Activated T-helper 9 cell treated with anti-CD3 and anti-CD28 coated beads, Interleukin-2, amount 50 U/mL, for 16 hours (primary cell): Measurements from ENCODE around the gene PIK3R4.
A peak's percentile ranks its signal among the peaks of the same experiment; 100 is the strongest.

ENCODE experiments used
- DNase-seq: peaks from one replicate; pipeline ENCODE4 v3.0.0-alpha.2; 2020; ENCODE audit warnings: low read depth

The PIK3R4 gene

GRCh38 chr3:130746246-130747039 is at the start of gene PIK3R4:
Gene PIK3R4, minus strand, starts transcription at chr3:130746829. Its CDS starts 1,611 bp downstream, at chr3:130745218.
- peak; percentile 89 for DNase-seq

- no peak for DNase-seq
These were observed 48.8 kb upstream of the PIK3R4 start for GRCh38 chr3:130795396-130795795.

- DNase-seq: no peak
These were observed 45.6 kb upstream of the PIK3R4 start for GRCh38 chr3:130792246-130792645.

- no peak for DNase-seq
These were observed 43.2 kb upstream of the PIK3R4 start for GRCh38 chr3:130789782-130790322.

- no peak for DNase-seq
These were observed 40.9 kb upstream of the PIK3R4 start for GRCh38 chr3:130787422-130788068.

- DNase-seq: no peak
These were observed 39.7 kb upstream of the PIK3R4 start for GRCh38 chr3:130786306-130786705.

GRCh38 chr3:130783629-130784028 is 37.0 kb upstream of the PIK3R4 start:
- no peak for DNase-seq

GRCh38 chr3:130779486-130779885 is 32.9 kb upstream of the PIK3R4 start:
- no peak for DNase-seq

- DNase-seq: no peak
These were observed 32.4 kb upstream of the PIK3R4 start for GRCh38 chr3:130779031-130779430.

- no peak for DNase-seq
These were observed 26.7 kb upstream of the PIK3R4 start for GRCh38 chr3:130773366-130773765.

- DNase-seq: no peak
These were observed 25.5 kb upstream of the PIK3R4 start for GRCh38 chr3:130772129-130772528.

- no peak for DNase-seq
These were observed 24.0 kb upstream of the PIK3R4 start for GRCh38 chr3:130770644-130771043.

GRCh38 chr3:130761730-130762311 is 15.2 kb upstream of the PIK3R4 start:
- no peak for DNase-seq

GRCh38 chr3:130760922-130761321 is 14.3 kb upstream of the PIK3R4 start:
- no peak for DNase-seq

- peak; percentile 10 for DNase-seq
These were observed 13.2 kb upstream of the PIK3R4 start for GRCh38 chr3:130759692-130760338.

- DNase-seq: no peak
These were observed 12.2 kb upstream of the PIK3R4 start for GRCh38 chr3:130758624-130759369.

- no peak for DNase-seq
These were observed 11.1 kb upstream of the PIK3R4 start for GRCh38 chr3:130757611-130758150.

GRCh38 chr3:130755666-130756065 is 9.0 kb upstream of the PIK3R4 start:
- DNase-seq: no peak

GRCh38 chr3:130748981-130749380 is 2.4 kb upstream of the PIK3R4 start:
- DNase-seq: no peak

GRCh38 chr3:130748467-130748861 is 1.8 kb upstream of the PIK3R4 start:
- no peak for DNase-seq

GRCh38 chr3:130743354-130743753 is 3.3 kb downstream of the PIK3R4 start:
- no peak for DNase-seq
